A673 (cell line): ENCODE results near the gene SUPT5H. TPM values are rescaled to one million over a fixed set of nuclear protein-coding genes. Genes with fewer than 3 reads are reported as not detected.

Experiments
- BruUV-seq: library from RNA; stranded (reverse); fragments of 400-500 nt; replicated peaks from 2 replicates; lab custom pipeline; 2021; lab: Mats Ljungman, UMichigan
- CTCF ChIA-PET: fragments of 300-600 bp; sonication (Branson Sonifier 250); formaldehyde crosslinking; loops from one replicate; lab custom pipeline; 2022; ENCODE audit warnings: antibody characterized with exemption; lab: Charles Lee
- POLR2A ChIA-PET: fragments of 300-600 bp; sonication (Branson Sonifier 250); formaldehyde crosslinking; loops from one replicate; lab custom pipeline; 2022; ENCODE audit warnings: antibody characterized with exemption; ENCODE audit not compliant: low non-redundant PET; lab: Charles Lee
- DNase-seq: peaks from one replicate; pipeline ENCODE4 v3.0.0-alpha.2; 2015; ENCODE audit warnings: low spot score
- H3K27ac ChIP-seq: fragments of 200-600 bp; sonication (generic); 2 replicates; pipeline ENCODE4 v1.5.1; 2016; ENCODE audit warnings: mixed run types, low read depth, mild to moderate bottlenecking, mixed read lengths, antibody characterized with exemption, low read length; ENCODE audit not compliant: poor library complexity, severe bottlenecking
- H3K27me3 ChIP-seq: fragments of 200-600 bp; sonication (generic); replicated peaks from 2 replicates; pipeline ENCODE4 v1.6.1; 2017; ENCODE audit warnings: mixed run types, low read depth, mild to moderate bottlenecking, mixed read lengths, antibody characterized with exemption, low read length; ENCODE audit not compliant: insufficient read depth, poor library complexity
- H3K36me3 ChIP-seq: fragments of 200-600 bp; sonication (generic); 2 replicates; pipeline ENCODE4 v1.6.1; 2016; ENCODE audit warnings: mixed run types, mild to moderate bottlenecking, mixed read lengths, antibody characterized with exemption, low read length; ENCODE audit not compliant: insufficient read depth, poor library complexity, severe bottlenecking
- H3K4me1 ChIP-seq: fragments of 200-600 bp; sonication (generic); 2 replicates; pipeline ENCODE4 v1.6.1; 2017; ENCODE audit warnings: mixed run types, mild to moderate bottlenecking, mixed read lengths, antibody characterized with exemption, low read length; ENCODE audit not compliant: insufficient read depth, poor library complexity, severe bottlenecking
- H3K4me3 ChIP-seq: fragments of 200-600 bp; sonication (generic); 2 replicates; pipeline ENCODE4 v1.5.1; 2016; ENCODE audit warnings: low read depth, mixed run types, mild to moderate bottlenecking, mixed read lengths, low read length; ENCODE audit not compliant: poor library complexity, severe bottlenecking
- H3K9me3 ChIP-seq: fragments of 200-600 bp; sonication (generic); 2 replicates; pipeline ENCODE4 v1.6.1; 2016; ENCODE audit warnings: mixed run types, low read depth, mild to moderate bottlenecking, mixed read lengths, antibody characterized with exemption, low read length; ENCODE audit not compliant: poor library complexity, severe bottlenecking
- CTCF ChIP-seq: fragments of 300-800, 200-600 bp; sonication (generic); conservative IDR thresholded peaks from 2 replicates; pipeline ENCODE4 v1.5.1; 2017; ENCODE audit warnings: low read depth, mild to moderate bottlenecking, antibody characterized with exemption, low read length, moderate library complexity, mixed read lengths
- EZH2 ChIP-seq: fragments of 200-600 bp; sonication (generic); IDR thresholded peaks from 2 replicates; pipeline ENCODE4 v1.6.1; 2017; ENCODE audit warnings: borderline replicate concordance, low read depth, mild to moderate bottlenecking, mixed read lengths, antibody characterized with exemption, low read length; ENCODE audit not compliant: poor library complexity, severe bottlenecking
- intact Hi-C: fragments of 100-400 bp; cut with micrococcal nuclease; formaldehyde crosslinking; loops from one replicate; pipeline ENCODE4 v1.10.0; 2022; ENCODE audit not compliant: unreplicated experiment
- total RNA-seq: library from RNA; stranded (reverse); gene quantifications from 2 replicates; pipeline ENCODE4 v1.2.3, GENCODE V29; 2021

Gene SUPT5H
- total RNA-seq, 1 experiment from 2014 or later = 169 TPM

- intact Hi-C loops = no loop called here
- no peak for DNase-seq
- BruUV-seq = no TSS peak
- POLR2A ChIA-PET = interaction anchor here (0.6 kb wide), 1 partner anchor 51 kb away, joined by 4 read pairs; no protein-coding TSS in a partner anchor
- H3K27ac ChIP-seq = peak overlapping the region; percentile 98
- H3K9me3 ChIP-seq = no peaks in the 10 kb centered on the region
- H3K4me1 ChIP-seq = peaks cover 27% of the 10 kb centered on the region
- CTCF ChIA-PET = no interaction called here
- no peaks in the 10 kb centered on the region for H3K27me3 ChIP-seq
- TF ChIP-seq CTCF (no peak), EZH2 (no peak)
- no peak overlapping the region for H3K4me3 ChIP-seq
- H3K36me3 ChIP-seq = no peaks in the 10 kb centered on the region
These were observed 43.6 kb upstream of the SUPT5H start for GRCh38 chr19:39401549-39402345.

GRCh38 chr19:39402346-39403300 is 42.8 kb upstream of the SUPT5H start:
- peak overlapping the region; percentile 50 for H3K4me3 ChIP-seq
- intact Hi-C loops = no loop called here
- H3K9me3 ChIP-seq = no peaks in the 10 kb centered on the region
- TF ChIP-seq CTCF = no peak
- TF ChIP-seq EZH2 = no peak
- TSS peak; percentile 70 for BruUV-seq
- H3K36me3 ChIP-seq = no peaks in the 10 kb centered on the region
- H3K27ac ChIP-seq = peak overlapping the region; percentile 98
- no peaks in the 10 kb centered on the region for H3K27me3 ChIP-seq
- peak; percentile 91 for DNase-seq
- ChIA-PET POLR2A (interaction anchor here (0.5 kb wide), 1 partner anchor 431 kb away, joined by 3 read pairs; no protein-coding TSS in a partner anchor), CTCF (no interaction called here)
- peaks cover 27% of the 10 kb centered on the region for H3K4me1 ChIP-seq
